HG02884 (cell line): ENCODE measurements around the gene NPHS1.
"Not testable (repeated sequence)": the region's sequence is repeated elsewhere in the genome, so short reads cannot be mapped to it uniquely, and the experiment has no call there.

Experiments used
- ATAC-seq: cut with Tn5 transposase; IDR thresholded peaks from one replicate; pipeline ENCODE4 v1.9.1; 2021; ENCODE audit warnings: mild to moderate bottlenecking, moderate library complexity; ENCODE audit not compliant: unreplicated experiment

The NPHS1 gene

DNA sequence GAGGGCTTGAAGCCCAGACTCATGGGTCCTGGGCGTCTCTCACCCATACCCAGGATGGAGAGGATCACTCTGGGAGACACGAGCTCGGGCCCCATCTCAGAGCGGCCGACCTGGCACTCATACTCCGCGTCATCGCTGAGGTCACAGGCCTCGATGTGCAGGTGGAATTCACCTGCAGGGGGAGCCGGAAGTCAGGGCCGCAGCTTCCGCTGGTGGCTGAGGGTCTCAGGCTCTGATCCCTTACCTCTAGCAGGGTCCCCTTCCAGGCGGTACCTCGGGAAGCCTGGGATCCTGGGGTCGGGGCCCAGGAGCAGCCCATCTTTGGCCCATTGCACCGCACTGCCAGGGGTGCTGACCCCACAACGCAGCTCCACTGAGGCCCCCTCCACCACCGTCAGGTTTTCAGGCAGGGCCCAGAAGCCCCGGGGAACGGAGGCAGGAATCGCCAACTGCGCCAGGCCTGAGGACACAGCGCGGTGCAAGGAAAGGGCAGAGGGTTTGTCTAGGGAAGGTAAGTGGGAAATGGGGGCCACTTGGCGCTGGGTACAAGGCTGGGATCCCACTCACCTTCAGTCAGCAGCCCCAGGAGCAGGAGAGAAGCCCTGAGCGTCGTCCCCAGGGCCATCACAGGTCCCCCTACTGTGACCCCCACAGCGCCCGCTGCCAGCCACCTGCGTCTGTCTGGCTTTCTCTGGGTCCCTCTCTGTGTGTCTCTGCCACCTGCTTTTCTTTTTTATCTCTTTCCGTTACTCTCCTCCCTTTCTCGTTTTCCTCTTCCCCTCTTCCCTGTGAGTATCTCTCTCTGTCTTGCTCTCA lies 883 bp downstream of the NPHS1 start:
- ATAC-seq: no peak

DNA sequence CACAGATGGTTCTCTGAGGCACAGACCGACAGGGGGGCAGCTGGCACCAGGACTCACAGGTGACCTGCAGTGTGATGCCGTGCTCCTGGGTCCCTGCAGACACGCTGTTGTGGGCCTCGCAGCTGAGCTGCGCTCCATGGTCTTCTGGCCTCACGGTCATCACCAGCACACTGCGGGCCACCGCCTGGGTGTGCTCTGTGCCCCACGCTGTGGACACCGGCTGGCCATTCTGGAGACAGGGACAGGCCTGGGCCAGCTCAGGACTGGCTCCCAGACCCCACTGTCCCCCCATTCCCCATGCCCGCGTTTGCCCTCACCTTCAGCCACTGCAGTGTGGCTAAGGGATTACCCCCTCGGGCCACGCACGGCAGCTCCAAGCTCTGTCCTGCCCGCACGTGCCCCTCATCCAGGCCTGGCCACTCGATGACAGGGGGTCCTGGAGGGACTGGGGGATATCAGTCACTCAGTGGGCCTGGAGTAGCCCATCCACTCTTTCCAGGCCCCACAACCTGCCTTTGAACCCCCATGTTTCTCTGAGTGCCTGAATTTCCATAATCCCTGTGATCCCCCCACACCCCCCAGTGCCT lies 3.3 kb downstream of the NPHS1 start:
- no peak for ATAC-seq

DNA sequence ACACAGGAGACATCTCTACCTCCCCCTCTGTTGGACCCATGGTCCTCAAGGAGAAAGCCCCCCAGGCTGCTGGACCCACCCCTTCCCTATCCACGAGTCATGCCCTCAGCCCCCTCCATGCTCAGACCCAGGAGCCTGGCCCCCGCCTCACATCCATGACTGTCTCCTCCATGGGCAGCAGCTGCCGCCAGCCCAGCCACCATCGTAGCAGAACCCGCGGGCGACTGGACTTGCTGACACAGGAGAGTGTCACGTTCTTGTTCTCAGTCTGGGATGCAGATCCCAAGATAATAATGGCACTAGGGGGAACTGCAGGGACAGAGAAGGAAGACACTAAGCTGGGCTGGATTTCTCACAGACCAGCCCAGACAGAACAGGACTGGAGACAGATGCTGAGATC lies 3.8 kb downstream of the NPHS1 start:
- no peak for ATAC-seq

DNA sequence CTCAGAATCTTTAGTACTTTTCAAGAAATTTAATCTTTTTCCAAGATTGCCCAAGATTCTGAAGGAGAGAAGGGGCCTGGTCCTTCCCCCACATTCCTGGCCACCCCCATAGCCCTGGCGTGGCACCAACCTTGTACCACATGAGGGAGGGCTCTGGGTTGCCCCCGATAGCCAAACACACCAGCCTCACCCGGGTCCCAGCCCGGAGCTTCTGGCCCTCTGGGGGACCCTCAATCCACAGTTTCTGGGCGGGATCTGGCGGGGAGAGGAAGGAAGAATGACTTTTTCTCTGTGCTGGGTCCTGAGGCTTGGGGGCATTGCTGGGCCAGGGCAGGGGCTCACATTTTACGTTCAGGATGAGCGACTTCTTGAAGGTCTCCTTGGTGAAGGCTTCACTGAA lies 4.4 kb downstream of the NPHS1 start:
- ATAC-seq: no peak

DNA sequence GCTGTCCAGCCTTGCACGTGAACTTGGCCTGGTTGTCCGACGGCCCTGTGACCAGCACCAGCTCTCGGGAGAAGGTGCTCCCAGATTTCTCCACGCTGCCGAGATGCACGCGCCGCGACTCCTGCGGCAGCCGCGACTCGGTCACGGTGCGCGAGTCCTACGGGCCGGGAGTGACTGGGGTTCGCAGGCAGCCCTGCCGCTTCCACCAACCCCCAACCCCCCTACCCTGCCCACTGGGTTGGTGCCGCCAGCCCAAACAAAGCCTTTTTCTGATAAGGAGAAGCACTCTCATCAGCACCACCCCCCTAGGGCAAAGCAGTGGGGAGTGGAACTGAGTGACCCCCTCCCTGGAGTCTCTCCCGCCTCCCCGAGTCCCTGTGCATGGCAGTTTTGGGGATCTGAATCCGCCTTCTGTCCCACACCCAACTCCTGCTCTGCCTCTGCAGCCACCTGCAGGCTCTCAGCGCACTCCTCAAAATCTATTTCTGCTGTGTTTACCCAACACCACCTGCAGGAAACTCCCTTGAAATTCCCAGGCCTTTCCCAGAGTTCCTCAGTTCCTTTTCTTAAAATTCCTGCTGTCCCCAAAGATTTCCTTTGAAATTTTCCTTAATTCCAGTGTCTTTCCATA lies 6.2 kb downstream of the NPHS1 start:
- ATAC-seq: no peak

DNA sequence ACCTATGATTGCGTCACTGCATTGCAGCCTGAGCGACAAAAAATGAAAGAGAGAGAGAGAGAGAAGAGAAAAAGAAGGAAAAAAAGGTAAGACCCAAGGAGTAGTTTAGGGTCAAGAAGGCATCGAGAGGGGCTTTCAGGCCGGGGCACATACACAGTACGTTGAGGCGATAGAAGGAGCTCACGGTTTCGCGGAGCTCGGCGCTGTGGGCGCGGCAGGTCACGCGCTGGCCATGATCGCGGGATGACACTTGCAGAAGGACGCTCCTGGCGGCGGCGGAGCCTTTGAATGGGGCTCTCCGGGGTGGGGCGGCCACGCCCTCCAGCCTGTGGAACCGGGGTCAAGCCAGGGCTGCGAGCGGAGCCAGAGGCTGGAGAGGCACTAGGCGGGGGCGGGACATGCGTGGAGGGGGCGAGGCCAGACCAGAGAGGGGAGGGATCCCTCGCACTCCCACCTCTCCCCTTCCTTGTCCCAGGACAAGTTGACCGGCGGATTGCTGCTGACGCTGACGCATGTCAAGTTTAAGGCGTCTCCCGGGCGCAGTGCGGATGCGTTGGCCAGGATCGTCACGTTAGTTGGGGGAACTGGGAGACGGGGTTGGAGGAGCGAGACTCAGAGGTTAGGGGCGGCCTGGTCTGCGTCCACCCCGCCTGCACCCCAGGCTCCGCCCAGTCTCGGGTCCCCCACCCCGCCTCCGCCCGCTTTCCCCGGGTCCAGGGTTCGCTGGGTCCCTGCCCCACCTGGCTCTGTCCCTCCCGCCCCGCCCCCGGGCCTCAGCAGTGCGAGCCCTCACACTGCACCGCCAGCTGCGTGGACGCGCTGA lies 6.9 kb downstream of the NPHS1 start:
- ATAC-seq: no peak

DNA sequence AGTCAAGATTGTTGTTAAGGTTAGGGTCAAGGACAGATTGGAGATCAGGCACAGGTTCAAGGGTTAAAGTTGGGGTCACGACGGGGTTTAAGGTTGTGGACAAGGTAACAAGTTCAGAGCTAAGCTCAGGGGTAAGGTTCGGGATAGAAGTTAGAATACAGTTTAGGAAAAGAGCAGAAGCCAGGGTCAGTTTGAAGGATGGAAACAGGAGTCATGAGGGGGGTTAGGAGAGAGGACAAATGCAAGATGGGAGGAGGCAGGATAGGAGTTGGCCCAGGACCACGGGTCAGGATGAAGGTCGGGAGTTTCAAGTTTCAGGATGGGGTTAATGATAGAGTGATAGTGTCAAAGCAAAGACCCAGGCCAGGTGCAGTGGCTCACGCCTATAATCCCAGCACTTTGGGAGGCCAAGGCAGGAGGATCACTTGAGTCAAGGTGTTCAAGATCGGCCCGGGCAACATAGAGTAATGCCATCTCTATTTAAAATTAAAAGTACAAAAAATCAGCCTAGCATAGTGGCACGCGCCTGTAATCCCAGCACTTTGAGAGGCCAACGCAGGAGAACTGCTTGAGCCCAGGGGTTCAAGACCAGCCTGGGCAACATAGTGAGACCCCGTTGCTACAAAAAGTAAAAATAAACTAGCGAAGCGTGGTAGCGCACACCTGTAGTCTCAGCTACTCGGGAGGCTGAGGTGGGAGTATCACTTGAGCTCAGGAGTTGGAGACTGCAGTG lies 7.7 kb downstream of the NPHS1 start:
- ATAC-seq: no peak

DNA sequence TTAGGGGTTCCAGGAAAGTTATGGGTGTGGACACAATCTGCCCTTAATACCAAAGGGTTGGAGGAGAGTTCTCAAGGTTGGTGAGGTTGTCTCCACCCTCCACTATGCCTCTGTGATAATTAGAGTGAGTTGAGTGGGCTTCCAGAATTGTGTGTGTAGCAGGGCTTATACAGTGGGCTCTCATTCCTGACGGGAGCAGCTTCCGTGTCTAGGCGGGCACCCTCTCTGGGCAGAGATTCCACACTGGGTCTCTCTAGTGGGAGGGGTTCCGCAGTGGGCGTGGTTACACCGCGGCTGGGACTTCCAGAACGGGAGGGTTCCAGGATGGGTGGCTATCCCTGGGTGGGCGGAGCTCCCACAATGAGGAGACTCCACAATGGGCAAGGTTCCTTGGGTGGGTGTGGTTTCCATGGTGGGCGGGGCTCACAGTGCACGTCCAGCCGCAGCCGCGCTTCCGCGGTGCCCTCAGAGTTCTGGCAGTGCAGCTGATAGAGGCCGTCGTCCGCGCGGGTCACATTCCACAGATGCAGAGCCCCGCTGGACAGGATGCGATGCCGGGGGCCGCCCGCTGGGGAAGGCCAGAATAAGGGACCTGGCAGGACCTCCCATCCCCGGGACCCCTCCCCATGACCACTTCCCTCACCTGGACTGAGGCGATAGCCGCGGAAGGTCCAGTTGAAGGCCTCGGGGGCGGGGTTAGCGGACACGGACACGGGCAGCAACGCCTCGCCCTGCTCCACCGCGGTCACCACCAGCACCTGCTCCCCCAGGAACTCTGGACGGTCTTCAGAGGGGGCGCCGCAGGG lies 8.4 kb downstream of the NPHS1 start:
- no peak for ATAC-seq

DNA sequence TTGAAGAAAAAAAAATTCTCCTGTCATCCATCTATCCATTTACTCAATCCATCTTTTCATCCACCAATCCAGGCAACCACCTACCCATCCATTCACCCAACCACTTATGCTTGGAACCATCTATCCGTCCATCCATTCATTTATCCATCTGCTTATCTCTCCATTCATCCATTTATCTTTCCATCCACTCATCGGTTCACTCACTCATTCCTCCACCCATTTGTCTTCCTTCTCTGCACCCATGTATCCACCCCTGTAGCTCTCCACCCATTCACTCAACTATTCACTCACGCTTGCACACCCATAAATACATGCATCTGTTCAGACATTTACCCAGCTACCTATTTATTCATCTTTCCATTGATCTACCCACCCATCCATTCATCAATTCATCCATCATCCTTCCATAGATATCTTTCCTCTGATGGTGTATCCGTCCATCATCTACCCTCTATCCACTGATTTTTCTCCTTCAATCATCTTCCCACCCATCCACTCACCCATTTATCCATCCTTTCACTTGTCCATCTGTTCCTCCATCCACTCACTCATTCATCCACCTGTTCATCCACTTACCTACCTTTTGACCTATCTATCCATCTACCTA lies 9.5 kb downstream of the NPHS1 start:
- no peak for ATAC-seq

DNA sequence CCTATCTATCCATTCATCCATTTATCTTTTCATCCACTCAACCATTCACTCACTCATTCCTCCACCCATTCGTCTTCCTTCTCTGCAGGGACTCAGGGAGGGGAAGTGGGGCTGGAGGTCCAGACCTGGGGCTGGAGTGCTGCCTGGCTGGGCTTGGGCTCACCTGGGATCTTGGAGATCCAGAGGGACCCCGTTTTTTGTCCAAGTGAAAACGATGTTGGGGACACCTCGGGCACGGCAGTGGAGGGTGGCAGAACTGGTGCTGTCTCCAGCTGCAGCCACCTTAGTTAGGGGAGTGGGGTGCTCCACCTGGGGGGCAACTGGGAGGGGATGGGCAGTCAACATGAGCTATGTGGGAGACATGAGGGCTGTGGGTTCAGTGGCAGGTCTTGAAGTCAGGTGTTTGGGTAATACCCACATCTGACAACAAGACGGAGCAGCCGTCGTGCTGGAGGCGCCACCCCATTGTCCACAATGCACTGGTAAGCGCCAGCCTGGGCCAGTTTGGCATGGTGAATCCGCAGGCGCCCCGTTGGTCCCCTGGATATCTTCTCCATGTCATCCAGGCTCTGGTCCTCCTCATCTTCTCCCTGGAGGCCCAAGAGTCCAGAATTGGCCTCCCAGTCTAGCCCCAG lies 10.2 kb downstream of the NPHS1 start:
- no peak for ATAC-seq

DNA sequence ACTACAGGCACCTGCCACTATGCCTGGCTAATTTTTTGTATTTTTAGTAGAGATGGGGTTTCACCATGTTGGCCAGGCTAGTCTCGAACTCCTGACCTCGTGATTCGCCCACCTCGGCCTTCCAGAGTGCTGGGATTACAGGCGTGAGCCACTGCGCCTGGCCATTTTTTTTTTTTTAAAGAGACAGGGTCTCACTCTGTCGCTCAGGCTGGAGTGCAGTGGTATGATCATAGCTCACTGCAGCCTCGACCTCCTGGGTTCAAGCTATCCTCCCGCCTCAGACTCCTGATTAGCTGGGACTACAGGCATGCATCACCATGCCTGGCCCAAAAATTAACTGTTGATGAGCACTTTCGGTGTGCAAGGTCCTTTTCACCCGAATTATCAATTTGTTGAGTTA lies 16.2 kb downstream of the NPHS1 start:
- not testable (repeated sequence) for ATAC-seq

DNA sequence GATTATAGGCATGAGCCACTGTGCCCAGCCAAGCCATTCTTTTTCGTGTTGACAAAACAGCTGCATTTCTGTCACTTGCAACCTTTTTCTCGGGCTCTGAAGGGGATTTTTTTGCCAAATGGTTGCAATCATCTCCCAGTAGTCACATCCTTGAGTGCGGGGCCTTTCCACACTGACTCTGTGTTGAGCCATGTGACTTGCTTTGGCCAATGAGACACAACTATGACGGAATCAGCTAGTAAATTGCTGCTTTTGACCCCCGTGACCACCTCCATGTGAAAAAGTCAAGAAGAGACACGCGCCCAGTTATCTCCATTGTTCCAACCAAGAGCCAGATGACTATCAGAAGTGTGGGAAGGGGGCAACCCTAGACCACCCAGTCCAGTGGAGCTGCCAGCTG lies 18.3 kb downstream of the NPHS1 start:
- ATAC-seq: no peak

DNA sequence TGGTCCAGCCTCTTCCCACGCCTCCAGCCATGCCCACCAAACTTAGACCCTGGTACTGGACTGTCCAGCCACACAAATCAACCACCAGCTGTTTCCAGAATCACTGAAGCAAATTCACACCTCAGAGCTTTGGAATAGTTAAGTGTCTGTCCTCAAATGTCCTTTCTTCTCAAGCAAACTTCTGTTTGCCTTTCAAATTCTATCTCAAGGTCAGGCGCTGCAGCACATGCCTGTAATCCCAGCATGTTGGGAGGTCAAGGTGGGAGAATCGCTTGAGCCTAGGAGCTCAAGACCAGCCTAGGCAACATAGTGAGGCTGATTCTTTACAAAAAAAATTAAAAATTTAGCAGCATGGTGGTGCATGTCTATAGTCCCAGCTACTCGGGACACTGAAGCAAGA lies 20.2 kb downstream of the NPHS1 start:
- ATAC-seq: no peak

DNA sequence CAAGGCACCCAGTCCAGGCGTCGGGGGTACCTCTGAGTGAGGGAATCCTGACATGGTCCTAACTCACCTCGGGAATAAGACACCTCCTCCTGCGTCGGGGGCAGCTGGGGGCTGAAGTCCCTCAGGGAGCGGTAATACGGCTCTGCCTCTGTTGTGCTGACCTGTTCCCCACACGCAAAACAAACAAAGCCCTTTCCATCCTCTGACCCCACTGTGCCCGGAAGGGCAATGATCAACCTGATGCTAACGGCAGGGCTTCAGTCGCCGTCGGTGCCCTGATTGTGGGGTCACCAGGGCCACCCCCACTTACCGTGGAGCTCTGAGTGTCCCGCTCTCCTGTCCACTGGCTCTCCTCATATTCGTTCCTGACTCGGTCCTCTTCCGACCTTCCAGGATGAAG lies 21.3 kb downstream of the NPHS1 start:
- no peak for ATAC-seq

DNA sequence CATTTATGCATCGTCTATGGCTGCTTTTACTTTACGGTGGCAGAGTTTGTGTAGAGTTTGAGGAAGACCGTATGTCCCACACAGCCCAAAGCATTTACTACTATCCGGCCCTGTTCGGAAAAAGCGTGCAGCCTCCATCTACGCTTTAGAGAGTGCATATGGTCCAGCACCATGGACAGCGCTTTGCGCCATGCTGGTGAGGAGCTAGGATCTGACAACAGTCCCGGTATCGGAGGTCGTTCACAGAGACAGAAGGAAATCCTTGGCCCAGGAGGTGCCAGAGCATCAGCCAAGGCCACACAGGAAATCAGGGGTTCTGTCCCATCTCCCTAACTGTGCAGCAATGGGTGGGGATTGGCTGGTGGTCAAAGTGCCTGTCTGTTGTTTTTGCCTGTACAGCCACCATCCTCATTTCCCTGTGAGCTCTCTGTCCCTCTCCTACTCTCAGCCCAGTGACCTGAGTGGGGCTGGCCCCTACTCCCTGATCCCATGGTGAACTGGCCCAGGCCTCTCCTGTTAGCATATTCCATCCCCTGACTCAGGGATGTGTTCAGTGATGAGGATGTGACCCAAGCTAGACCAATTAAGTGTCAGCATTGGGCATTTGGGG lies 23.5 kb downstream of the NPHS1 start:
- no peak for ATAC-seq

DNA sequence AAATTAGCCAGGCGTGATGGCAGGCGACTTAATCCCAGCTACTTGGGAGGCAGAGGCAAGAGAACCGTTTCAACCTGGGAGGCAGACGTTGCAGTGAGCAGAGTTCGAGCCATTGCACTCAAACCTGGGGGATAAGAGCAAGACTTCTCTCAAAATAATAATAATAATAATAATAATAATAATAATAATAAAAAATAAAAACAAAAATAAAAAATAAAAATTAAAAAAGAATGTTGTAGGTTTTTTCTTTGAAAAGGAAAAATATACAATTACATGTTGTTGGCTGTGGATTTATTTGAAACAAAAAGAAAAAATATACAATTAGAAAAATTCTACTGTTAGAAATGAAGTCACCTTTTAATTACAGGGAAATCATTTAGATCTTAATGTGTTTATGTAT lies 28.2 kb downstream of the NPHS1 start:
- no peak for ATAC-seq

DNA sequence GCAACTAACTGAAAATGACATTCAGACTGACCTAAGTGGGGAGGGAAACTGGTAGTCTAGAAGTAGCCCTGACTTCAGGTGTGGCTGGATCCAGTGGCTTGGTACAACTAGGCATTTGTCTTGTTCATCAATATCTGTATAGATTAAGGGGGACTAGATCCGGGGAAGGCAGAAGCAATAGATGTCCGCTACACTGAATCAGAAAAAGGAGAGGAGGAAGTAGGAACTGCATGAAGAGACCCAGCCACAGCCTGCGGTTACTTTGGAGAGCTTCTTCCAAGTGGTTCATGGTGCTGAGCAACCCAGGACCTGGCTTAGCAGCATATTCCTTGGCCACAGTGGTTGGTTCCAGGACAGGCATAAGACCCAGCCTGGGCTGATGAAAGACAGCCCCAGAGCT lies 29.7 kb downstream of the NPHS1 start:
- no peak for ATAC-seq

DNA sequence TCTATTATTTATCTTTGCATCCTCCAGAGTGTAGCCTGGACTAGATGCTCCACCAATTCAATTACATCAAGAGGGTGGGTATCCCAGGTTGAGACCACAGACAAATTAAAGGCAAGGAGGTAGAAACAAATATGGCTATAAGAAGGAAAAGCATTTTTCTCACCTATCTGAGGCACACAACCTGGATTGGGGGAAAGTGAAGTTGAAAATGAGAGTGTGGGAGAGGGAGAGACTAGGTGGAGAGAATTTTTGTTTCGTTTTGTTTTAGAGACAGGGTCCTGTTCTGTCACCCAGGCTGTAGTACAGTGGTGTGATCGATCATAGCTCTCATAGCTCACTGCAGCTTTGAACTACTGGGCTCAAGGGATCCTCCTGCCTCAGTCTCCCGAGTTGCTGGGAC lies 33.9 kb downstream of the NPHS1 start:
- no peak for ATAC-seq

DNA sequence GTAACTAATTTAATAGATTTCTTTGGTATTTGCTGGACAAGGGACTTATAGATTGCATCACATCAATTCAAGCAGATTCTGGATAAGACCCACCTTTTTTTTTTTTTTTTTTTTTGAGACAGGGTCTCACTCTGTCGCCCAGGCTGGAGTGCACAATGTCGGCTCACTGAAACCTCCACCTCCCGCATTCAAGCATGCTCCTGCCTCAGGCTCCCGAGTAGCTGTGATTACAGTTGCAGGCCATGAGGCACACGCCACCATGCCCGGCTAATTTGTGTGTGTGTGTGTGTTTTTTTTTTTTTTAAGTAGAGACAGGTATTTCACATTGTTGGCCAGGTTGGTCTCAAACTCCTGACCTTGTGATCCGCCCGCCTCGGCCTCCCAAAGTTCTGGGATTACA lies 35.5 kb downstream of the NPHS1 start:
- no peak for ATAC-seq
